NB4 (cell line): ENCODE measurements around the gene PRR19.
A peak's percentile ranks its signal among the peaks of the same experiment; 100 is the strongest.
"Not testable (repeated sequence)": the region's sequence is repeated elsewhere in the genome, so short reads cannot be mapped to it uniquely, and the experiment has no call there.

ENCODE experiments used
- DNase-seq: peaks from one replicate; pipeline ENCODE4 v3.0.0; 2010; ENCODE audit warnings: low read depth
- H3K4me3 ChIP-seq: one replicate; pipeline ENCODE4 v1.5.1; 2011; ENCODE audit warnings: mild to moderate bottlenecking, low read depth, low read length, moderate library complexity
- MYC ChIP-seq: IDR thresholded peaks from 2 replicates; pipeline ENCODE4 v1.6.1; 2011; ENCODE audit warnings: low read depth, low read length
- POLR2A ChIP-seq: IDR thresholded peaks from 2 replicates; pipeline ENCODE4 v1.6.1; 2011; ENCODE audit warnings: mild to moderate bottlenecking; ENCODE audit not compliant: insufficient read length; ENCODE audit errors: extremely low read depth
- TF ChIP-seq, protein P1 (sequence below): IDR thresholded peaks from 2 replicates; pipeline ENCODE4 v1.6.1; 2011; ENCODE audit warnings: low read depth, low read length
- TF ChIP-seq, protein P2 (sequence below): IDR thresholded peaks from one replicate; pipeline ENCODE4 v1.5.1; 2012; ENCODE audit warnings: low read depth, low read length

Gene PRR19

DNA sequence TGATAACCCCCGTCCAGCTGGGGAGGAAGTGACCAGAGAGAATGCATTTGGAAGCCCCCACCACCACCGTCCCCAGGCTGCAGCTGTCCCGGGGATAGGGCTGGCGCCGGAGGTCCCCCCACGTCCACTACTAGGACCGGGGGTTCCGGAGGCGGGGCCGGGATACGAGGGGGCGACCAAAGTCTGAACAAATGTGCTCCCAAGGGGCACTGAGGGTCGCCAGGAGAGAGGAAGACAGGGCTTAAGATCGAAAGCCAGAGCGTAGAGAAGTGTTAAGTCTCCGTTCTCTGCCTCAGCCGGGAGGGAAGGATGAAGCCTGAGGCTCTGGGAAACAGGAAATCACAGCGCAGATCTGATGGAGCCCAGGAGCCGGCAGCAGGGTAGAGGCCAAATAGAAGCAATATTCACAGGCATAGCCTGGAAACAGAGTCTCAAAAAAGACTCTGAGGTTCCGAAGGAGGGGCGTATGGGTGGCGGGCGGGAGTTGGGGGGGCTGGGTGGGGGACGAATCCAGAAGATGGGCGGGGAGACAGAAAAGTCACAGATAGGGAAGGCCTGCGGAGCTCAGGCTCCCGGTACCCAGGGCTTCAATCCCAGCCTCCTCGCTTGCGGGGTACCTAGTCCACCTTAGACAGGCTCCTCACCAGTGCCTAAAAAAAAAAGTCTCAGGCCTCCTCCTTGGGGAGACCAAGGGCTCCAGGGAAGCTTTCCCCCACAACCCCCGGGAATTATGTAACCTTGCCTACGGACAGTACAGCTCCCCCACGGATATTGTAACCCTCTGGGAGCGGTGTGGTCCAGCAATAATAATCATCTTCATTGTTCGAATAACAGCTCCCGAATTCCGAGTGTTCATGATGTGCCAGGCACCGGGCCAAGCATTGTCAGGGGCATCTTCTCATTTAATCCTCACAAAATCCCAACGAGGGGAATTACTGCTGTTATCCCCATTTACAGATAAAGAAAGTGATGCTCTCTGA is 45.9 kb upstream of the PRR19 start:
- peak overlapping the region; percentile 16 for H3K4me3 ChIP-seq
- peak; percentile 30 for DNase-seq
- TF ChIP-seq MYC (no peak), POLR2A (no peak)
- TF ChIP-seq, protein P1, sequence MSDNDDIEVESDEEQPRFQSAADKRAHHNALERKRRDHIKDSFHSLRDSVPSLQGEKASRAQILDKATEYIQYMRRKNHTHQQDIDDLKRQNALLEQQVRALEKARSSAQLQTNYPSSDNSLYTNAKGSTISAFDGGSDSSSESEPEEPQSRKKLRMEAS, result no peak
- TF ChIP-seq, protein P2, sequence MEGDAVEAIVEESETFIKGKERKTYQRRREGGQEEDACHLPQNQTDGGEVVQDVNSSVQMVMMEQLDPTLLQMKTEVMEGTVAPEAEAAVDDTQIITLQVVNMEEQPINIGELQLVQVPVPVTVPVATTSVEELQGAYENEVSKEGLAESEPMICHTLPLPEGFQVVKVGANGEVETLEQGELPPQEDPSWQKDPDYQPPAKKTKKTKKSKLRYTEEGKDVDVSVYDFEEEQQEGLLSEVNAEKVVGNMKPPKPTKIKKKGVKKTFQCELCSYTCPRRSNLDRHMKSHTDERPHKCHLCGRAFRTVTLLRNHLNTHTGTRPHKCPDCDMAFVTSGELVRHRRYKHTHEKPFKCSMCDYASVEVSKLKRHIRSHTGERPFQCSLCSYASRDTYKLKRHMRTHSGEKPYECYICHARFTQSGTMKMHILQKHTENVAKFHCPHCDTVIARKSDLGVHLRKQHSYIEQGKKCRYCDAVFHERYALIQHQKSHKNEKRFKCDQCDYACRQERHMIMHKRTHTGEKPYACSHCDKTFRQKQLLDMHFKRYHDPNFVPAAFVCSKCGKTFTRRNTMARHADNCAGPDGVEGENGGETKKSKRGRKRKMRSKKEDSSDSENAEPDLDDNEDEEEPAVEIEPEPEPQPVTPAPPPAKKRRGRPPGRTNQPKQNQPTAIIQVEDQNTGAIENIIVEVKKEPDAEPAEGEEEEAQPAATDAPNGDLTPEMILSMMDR, result no peak

DNA sequence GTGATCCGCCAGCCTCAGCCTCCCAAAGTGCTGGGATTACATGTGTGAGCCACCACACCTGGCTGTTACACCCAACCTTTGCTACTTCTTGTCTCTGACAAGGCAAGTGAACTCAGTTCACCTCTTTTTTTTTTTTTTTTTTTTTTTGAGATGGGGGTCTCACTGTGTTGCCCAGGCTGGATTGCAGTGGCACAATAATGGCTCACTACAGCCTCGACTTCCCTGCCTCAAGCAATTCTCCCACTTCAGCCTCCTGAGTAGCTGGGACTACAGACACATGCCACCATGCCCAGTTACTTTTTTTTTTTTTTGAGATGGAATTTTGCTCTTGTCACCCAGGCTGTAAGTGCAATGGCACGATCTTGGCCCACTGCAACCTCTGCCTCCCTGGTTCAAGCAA is 44.1 kb upstream of the PRR19 start:
- H3K4me3 ChIP-seq, DNase-seq: not testable (repeated sequence)

DNA sequence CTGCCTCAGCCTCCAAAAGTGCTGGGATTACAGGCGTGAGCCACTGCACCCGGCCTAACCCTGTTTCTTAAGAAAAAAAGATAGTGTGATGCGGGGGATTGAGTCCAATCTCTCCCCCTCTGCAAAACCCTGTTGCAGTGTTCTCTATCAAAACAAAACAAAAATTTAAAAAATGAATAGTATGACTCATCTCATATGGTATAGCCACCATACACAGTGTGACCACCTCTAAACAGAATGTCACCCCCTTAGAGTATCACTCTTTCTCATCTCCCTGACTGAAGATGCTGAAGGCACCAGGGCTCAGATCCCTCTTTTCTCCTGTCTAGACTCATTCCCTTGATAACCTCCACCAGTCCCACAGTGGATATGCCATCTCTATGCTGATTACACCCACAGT is 40.2 kb upstream of the PRR19 start:
- TF ChIP-seq, protein P1, result no peak
- TF ChIP-seq, protein P2, result no peak
- TF ChIP-seq POLR2A (no peak), MYC (no peak)
- no peak for DNase-seq
- no peak overlapping the region for H3K4me3 ChIP-seq

DNA sequence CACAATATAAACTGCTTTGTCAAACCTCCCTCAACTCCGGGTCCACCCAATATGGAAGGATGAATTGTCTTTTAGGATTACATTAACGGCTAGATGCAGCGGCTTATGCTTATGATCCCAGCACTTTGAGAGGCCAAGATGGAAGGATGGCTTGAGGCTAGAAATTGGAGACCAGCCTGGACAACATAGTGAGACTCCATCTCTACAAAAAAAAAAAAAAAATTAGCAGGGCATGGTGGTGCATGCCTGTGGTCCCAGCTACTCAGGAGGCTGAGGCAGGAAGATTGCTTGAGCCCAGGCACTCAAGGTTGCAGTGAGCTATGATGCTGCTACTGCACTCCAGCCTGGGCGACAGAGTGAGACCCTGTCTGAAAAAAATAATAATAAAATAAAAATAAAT is 35.8 kb upstream of the PRR19 start:
- not testable (repeated sequence) for DNase-seq, H3K4me3 ChIP-seq

DNA sequence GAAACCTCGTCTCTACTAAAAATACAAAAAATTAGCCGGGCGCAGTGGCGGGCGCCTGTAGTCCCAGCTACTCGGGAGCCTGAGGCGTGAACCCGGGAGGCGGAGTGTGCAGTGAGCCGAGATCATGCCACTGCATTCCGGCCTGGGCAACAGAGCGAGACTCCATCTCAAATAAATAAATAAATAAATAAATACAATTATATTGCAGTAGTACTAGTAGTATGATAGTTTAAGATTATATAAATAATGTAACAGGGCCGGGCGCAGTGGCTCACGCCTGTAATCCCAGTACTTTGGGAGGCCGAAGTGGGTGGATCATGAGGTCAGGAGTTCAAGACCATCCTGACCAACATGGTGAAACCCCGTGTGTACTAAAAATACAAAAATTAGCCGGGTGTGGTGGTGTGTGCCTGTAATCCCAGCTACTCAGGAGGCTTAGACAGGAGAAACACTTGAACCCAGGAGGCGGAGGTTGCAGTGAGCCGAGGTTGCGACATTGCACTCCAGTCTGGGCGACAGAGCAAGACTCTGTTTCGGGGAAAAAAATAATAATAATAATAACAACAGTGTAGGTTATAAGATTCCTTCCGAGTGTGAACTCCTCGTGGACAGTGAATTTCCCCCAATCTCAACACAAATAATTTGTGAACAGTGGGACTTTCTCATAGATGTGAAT is 34.9 kb upstream of the PRR19 start:
- not testable (repeated sequence) for DNase-seq, H3K4me3 ChIP-seq

DNA sequence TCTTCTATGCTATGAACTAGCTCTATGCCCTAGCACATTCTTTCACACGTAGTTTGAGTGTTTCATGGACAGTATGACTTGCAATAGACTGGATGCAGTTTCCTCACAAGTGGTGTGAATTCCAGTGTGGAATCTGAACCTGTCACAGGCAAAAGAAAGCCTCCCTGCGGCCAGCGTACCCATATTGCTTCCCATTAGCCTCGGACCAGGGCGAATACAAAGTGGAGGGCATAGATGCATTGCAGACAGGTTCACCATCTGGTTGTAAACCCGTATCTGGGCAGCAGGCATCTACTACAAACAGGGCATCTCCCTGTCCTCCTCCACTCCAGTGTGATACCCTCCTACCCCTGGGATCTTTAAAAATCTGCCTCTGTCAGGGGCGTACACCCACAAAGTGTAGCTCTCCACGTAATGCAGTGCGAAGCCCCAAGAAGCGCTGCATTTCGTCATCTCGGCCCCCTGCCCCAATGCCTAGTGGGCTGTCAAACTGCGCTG is 34.2 kb upstream of the PRR19 start:
- TF ChIP-seq, protein P1, result no peak
- TF ChIP-seq MYC (no peak), POLR2A (no peak)
- TF ChIP-seq, protein P2, result no peak
- peak overlapping the region; percentile 51 for H3K4me3 ChIP-seq
- DNase-seq, result no peak

DNA sequence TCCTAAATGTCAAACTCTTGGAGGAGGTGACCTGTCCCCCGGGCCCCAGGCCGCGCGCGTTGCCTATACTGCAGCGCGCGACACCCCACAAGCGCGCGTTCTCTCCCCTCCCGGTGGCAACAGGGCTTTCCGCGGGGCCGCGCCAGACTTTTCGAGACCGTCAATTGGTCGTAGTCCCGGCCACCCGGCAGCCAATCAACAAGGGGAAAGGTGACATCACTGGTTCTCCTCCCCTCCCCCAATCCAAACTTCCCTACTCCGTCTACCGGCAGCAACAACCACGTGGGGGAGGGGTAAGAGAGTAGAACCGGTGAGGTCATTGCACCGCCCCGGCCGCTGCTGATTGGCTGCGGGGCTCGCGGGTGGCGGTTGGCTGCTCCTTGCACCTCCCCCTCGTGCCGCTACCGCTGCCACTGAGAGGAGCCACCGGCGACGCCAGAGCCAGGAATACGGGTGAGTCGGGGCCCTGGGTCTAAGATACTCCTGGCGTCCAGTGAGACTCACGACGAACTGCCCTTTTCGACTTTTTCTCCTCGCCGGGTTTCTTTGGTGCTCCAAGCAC is 33.7 kb upstream of the PRR19 start:
- DNase-seq, result peak; percentile 97
- TF ChIP-seq MYC (no peak; the same call in 1 of the 2 replicates), POLR2A (peak; percentile 25)
- TF ChIP-seq, protein P1, result peak; percentile 93
- TF ChIP-seq, protein P2, result no peak
- H3K4me3 ChIP-seq, result peak overlapping the region; percentile 74
